ENCODE results near the gene PHF13. TPM values are rescaled to one million over a fixed set of nuclear protein-coding genes. Genes with fewer than 3 reads are reported as not detected.

The PHF13 gene
- total and polyA plus RNA-seq, 2 of the 4 experiments (the other 2 are of a cell fraction) = 7.3 to 9.8 TPM

- H3K9me3 ChIP-seq (ENCODE audit: control insufficient read depth, insufficient read depth, low read length) = no peaks in the 10 kb centered on the region
- H2BK120ac ChIP-seq (ENCODE audit: low read depth, low read length) = no peak overlapping the region
- H2AFZ ChIP-seq (replicated peaks; ENCODE audit: low read length, poor library complexity) = peak overlapping the region; percentile 50
- H3K9me1 ChIP-seq (ENCODE audit: insufficient read depth, low read length) = 0 out of 2 replicates have a peak, but pooled peaks cover 2% of the 10 kb centered on the region
- peak overlapping the region; percentile 65 for H2AK9ac ChIP-seq (replicated peaks; ENCODE audit: low read depth, low read length, poor library complexity)
- POLR2A ChIA-PET (ENCODE audit: unreplicated experiment) = no interaction called here
- H3K9ac ChIP-seq (ENCODE audit: low read depth, low read length) = no peak overlapping the region
- CTCF ChIA-PET = no interaction called here
- no peak overlapping the region for H4K91ac ChIP-seq (ENCODE audit: insufficient read depth, low read depth, low read length)
- H2BK5ac ChIP-seq (ENCODE audit: low read depth, low read length, poor library complexity, severe bottlenecking) = no peak overlapping the region
- peaks cover 64% of the 10 kb centered on the region for H3K36me3 ChIP-seq (ENCODE audit: control insufficient read depth, insufficient read depth, low read length)
- 84% methylated on average over 14 of the region's 29 CpGs; no CpG with 5 or more reads in 1 of the 2 experiments for WGBS, 2 experiments (ENCODE audit: extremely low coverage in 2 of 2, insufficient read length in 1 of 2)
- no peak overlapping the region for H2AK5ac ChIP-seq (ENCODE audit: low read depth, low read length)
- H4K8ac ChIP-seq (ENCODE audit: low read depth in 2 of 2, low read length in 2 of 2) = no peak overlapping the region
- H3K4me3 ChIP-seq (ENCODE audit: insufficient read depth, low read depth, low read length) = no peak overlapping the region
- no peak overlapping the region for H3K23ac ChIP-seq (ENCODE audit: low read depth, low read length)
- peaks cover 0 to 19% of the 10 kb centered on the region in 2 experiments; a peak in 2 of 4 replicates for H3K79me1 ChIP-seq (ENCODE audit: low read depth in 1 of 2, low read length in 2 of 2)
- no peak overlapping the region for H2BK20ac ChIP-seq (ENCODE audit: low read depth, low read length)
- dilution Hi-C loops (cut with HindIII; ENCODE audit: low sequenced_read_pairs, unreplicated experiment) (no loop called here), intact Hi-C loops (cut with micrococcal nuclease) (loop anchor here (5.0 kb wide), 1 partner anchor 1013 kb away; no protein-coding TSS in a partner anchor), in situ Hi-C loops (cut with MboI; ENCODE audit: low sequenced_read_pairs) (no loop called here)
- H3K27me3 ChIP-seq (ENCODE audit: control insufficient read depth, insufficient read depth, low read length) = no peaks in the 10 kb centered on the region
- peaks cover 2% of the 10 kb centered on the region; the same call in 1 of the 2 replicates for H3K4me1 ChIP-seq (ENCODE audit: control insufficient read depth, insufficient read depth, low read length)
- no peak overlapping the region for H3K56ac ChIP-seq (ENCODE audit: extremely low read depth, insufficient read depth, low read length)
- TF ChIP-seq FOS (IDR thresholded peaks at IDR 0.05; ENCODE audit: low read depth, low read length) (no peak), RCOR1 (IDR thresholded peaks at IDR 0.05; ENCODE audit: insufficient replicate concordance, low read length) (no peak), CTCF (conservative IDR thresholded peaks at IDR 0.05; ENCODE audit: low read depth, low read length) (peak; percentile 38), ELK1 (IDR thresholded peaks at IDR 0.05; ENCODE audit: borderline replicate concordance, low read depth, low read length) (no peak), SMC3 (IDR thresholded peaks at IDR 0.05; ENCODE audit: low read depth, low read length) (peak; percentile 28), POLR2A (IDR thresholded peaks at IDR 0.05; ENCODE audit: low read depth, low read length) (no peak), MXI1 (IDR thresholded peaks at IDR 0.05; ENCODE audit: borderline replicate concordance, low read depth, low read length) (no peak), CHD1 (IDR thresholded peaks at IDR 0.05; ENCODE audit: low read depth, low read length) (no peak), RFX5 (IDR thresholded peaks at IDR 0.05; ENCODE audit: low read depth, low read length) (no peak), CEBPB (IDR thresholded peaks at IDR 0.05; ENCODE audit: low read depth, low read length) (no peak), RAD21 (IDR thresholded peaks at IDR 0.05; ENCODE audit: low read length) (peak; percentile 45)
- H3K4ac ChIP-seq (ENCODE audit: low read depth, low read length) = no peak overlapping the region
- no peak overlapping the region for H4K5ac ChIP-seq (ENCODE audit: low read depth, low read length)
- TSS peak; percentile 95 for BruUV-seq (replicated peaks)
- H3K4me2 ChIP-seq (ENCODE audit: low read depth, low read length) = no peak overlapping the region
- H4K20me1 ChIP-seq (ENCODE audit: insufficient read depth, low read length) = peaks cover 14% of the 10 kb centered on the region; the same call in 1 of the 2 replicates
- no peak overlapping the region for H3K27ac ChIP-seq (ENCODE audit: insufficient read depth, low read length)
- no peak overlapping the region for H3K18ac ChIP-seq (ENCODE audit: low read depth, low read length)
- ATAC-seq (ENCODE audit: low read depth) (peak; percentile 43), DNase-seq (peak; percentile 25)
- no peak overlapping the region for H3K14ac ChIP-seq (replicated peaks; ENCODE audit: low read depth, low read length)
- H2BK15ac ChIP-seq (ENCODE audit: low read depth, low read length) = no peak overlapping the region
Measured at GRCh38 chr1:6634371-6635052, 21.0 kb downstream of the PHF13 start.
